IMR-90 (cell line): ENCODE data around the gene TRIO. TPM values are rescaled to one million over a fixed set of nuclear protein-coding genes. Genes with fewer than 3 reads are reported as not detected.

ENCODE experiments used
- ATAC-seq: fragments of 200-7000 bp; cut with Tn5 transposase; 2 replicates; pipeline ENCODE4 v1.9.1; 2020; ENCODE audit warnings: low read depth, mild to moderate bottlenecking, moderate library complexity
- BruUV-seq: library from RNA; stranded (reverse); fragments of 400-500 nt; replicated peaks from 2 replicates; lab custom pipeline; 2021; lab: Mats Ljungman, UMichigan
- CTCF ChIA-PET: fragments of 300-600 bp; formaldehyde crosslinking; extraction: SDS; loops from one replicate; lab custom pipeline; 2021; ENCODE audit warnings: antibody characterized with exemption; lab: Yijun Ruan, JAX
- POLR2A ChIA-PET: fragments of 300-600 bp; sonication (Branson Sonifier 250); formaldehyde crosslinking; loops from one replicate; lab custom pipeline; 2022; ENCODE audit warnings: antibody characterized with exemption; ENCODE audit not compliant: unreplicated experiment; lab: Charles Lee
- DNase-seq: peaks from one replicate; pipeline ENCODE4 v3.0.0; 2013
- H2AFZ ChIP-seq: replicated peaks from 2 replicates; pipeline ENCODE3; 2013; ENCODE audit warnings: low read length, mild to moderate bottlenecking; ENCODE audit not compliant: poor library complexity
- H2AK5ac ChIP-seq: 2 replicates; pipeline ENCODE4 v1.6.1; 2013; ENCODE audit warnings: low read depth, low read length, inconsistent platforms
- H2AK9ac ChIP-seq: replicated peaks from 2 replicates; pipeline ENCODE3; 2013; ENCODE audit warnings: mild to moderate bottlenecking, low read depth, low read length, moderate library complexity; ENCODE audit not compliant: poor library complexity
- H2BK120ac ChIP-seq: 2 replicates; pipeline ENCODE4 v1.6.1; 2013; ENCODE audit warnings: low read depth, low read length, inconsistent platforms
- H2BK15ac ChIP-seq: 3 replicates; pipeline ENCODE4 v1.6.1; 2013; ENCODE audit warnings: low read depth, low read length, inconsistent platforms
- H2BK20ac ChIP-seq: 2 replicates; pipeline ENCODE4 v1.6.1; 2013; ENCODE audit warnings: low read depth, mild to moderate bottlenecking, inconsistent platforms, low read length, moderate library complexity
- H2BK5ac ChIP-seq: 2 replicates; pipeline ENCODE4 v1.6.1; 2013; ENCODE audit warnings: mild to moderate bottlenecking, low read depth, low read length, inconsistent platforms; ENCODE audit not compliant: poor library complexity, severe bottlenecking
- H3K14ac ChIP-seq: replicated peaks from 2 replicates; pipeline ENCODE4 v1.6.1; 2013; ENCODE audit warnings: low read depth, low read length, inconsistent platforms
- H3K18ac ChIP-seq: 2 replicates; pipeline ENCODE4 v1.6.1; 2013; ENCODE audit warnings: low read depth, low read length, control low read depth
- H3K23ac ChIP-seq: 2 replicates; pipeline ENCODE4 v1.6.1; 2013; ENCODE audit warnings: low read depth, low read length, inconsistent platforms
- H3K27ac ChIP-seq: 2 replicates; pipeline ENCODE4 v1.5.1; 2013; ENCODE audit warnings: mild to moderate bottlenecking, control low read depth, low read length; ENCODE audit not compliant: insufficient read depth
- H3K27me3 ChIP-seq: 2 replicates; pipeline ENCODE4 v1.6.1; 2013; ENCODE audit warnings: low read length; ENCODE audit not compliant: control insufficient read depth, insufficient read depth
- H3K36me3 ChIP-seq: 2 replicates; pipeline ENCODE4 v1.6.1; 2013; ENCODE audit warnings: low read length, mixed read lengths; ENCODE audit not compliant: control insufficient read depth, insufficient read depth
- H3K4ac ChIP-seq: 2 replicates; pipeline ENCODE4 v1.6.1; 2013; ENCODE audit warnings: low read depth, low read length, inconsistent platforms
- H3K4me1 ChIP-seq: 2 replicates; pipeline ENCODE4 v1.6.1; 2013; ENCODE audit warnings: low read length, mixed read lengths; ENCODE audit not compliant: control insufficient read depth, insufficient read depth
- H3K4me2 ChIP-seq: 2 replicates; pipeline ENCODE4 v1.6.1; 2013; ENCODE audit warnings: low read depth, mild to moderate bottlenecking, control low read depth, low read length, moderate library complexity
- H3K4me3 ChIP-seq: 2 replicates; pipeline ENCODE4 v1.5.1; 2013; ENCODE audit warnings: low read depth, mild to moderate bottlenecking, control low read depth, low read length, moderate library complexity; ENCODE audit not compliant: insufficient read depth
- H3K56ac ChIP-seq: 2 replicates; pipeline ENCODE4 v1.6.1; 2013; ENCODE audit warnings: low read length, inconsistent platforms; ENCODE audit not compliant: insufficient read depth; ENCODE audit errors: extremely low read depth
- H3K79me1 ChIP-seq, 2 experiments: 2 replicates each; pipeline ENCODE4 v1.6.1; 2013; ENCODE audit warnings: low read length in 2 of 2, inconsistent platforms in 1 of 2, low read depth in 1 of 2
- H3K9ac ChIP-seq: 2 replicates; pipeline ENCODE4 v1.6.1; 2013; ENCODE audit warnings: low read depth, low read length, control low read depth
- H3K9me1 ChIP-seq: 2 replicates; pipeline ENCODE4 v1.6.1; 2013; ENCODE audit warnings: low read length, inconsistent platforms; ENCODE audit not compliant: insufficient read depth
- H3K9me3 ChIP-seq: 2 replicates; pipeline ENCODE4 v1.6.1; 2013; ENCODE audit warnings: low read length; ENCODE audit not compliant: control insufficient read depth, insufficient read depth
- H4K20me1 ChIP-seq: 2 replicates; pipeline ENCODE4 v1.6.1; 2013; ENCODE audit warnings: low read length, inconsistent platforms; ENCODE audit not compliant: insufficient read depth
- H4K5ac ChIP-seq: 2 replicates; pipeline ENCODE4 v1.6.1; 2013; ENCODE audit warnings: mild to moderate bottlenecking, low read depth, low read length, control low read depth
- H4K8ac ChIP-seq, 2 experiments: 2 replicates each; pipeline ENCODE4 v1.6.1; 2013; ENCODE audit warnings: low read depth in 2 of 2, low read length in 2 of 2, control low read depth in 1 of 2, inconsistent platforms in 1 of 2
- H4K91ac ChIP-seq: 2 replicates; pipeline ENCODE4 v1.6.1; 2013; ENCODE audit warnings: low read depth, low read length, inconsistent platforms; ENCODE audit not compliant: insufficient read depth
- BHLHE40 ChIP-seq: fragments of 150-350 bp; IDR thresholded peaks from 2 replicates; pipeline ENCODE4 v1.6.1; 2016; ENCODE audit warnings: mild to moderate bottlenecking, low read depth, low read length
- CHD1 ChIP-seq: IDR thresholded peaks from 2 replicates; pipeline ENCODE4 v1.6.1; 2012; ENCODE audit warnings: low read depth, low read length, improper control_type of control experiment
- ELK1 ChIP-seq: fragments of 150-350 bp; IDR thresholded peaks from 2 replicates; pipeline ENCODE4 v1.6.1; 2016; ENCODE audit warnings: low read depth, mild to moderate bottlenecking, low read length, moderate library complexity, borderline replicate concordance
- MAFK ChIP-seq: IDR thresholded peaks from 2 replicates; pipeline ENCODE4 v1.6.1; 2012; ENCODE audit warnings: low read depth, low read length, improper control_type of control experiment
- MAZ ChIP-seq: IDR thresholded peaks from 2 replicates; pipeline ENCODE4 v1.6.1; 2012; ENCODE audit warnings: low read depth, mild to moderate bottlenecking, low read length, improper control_type of control experiment, moderate library complexity, borderline replicate concordance
- NFE2L2 ChIP-seq: fragments of 150-350 bp; IDR thresholded peaks from 2 replicates; pipeline ENCODE4 v1.6.1; 2016; ENCODE audit warnings: low read depth, mild to moderate bottlenecking, low read length
- RCOR1 ChIP-seq: IDR thresholded peaks from 2 replicates; pipeline ENCODE4 v1.6.1; 2012; ENCODE audit warnings: mild to moderate bottlenecking, low read length, improper control_type of control experiment; ENCODE audit not compliant: insufficient replicate concordance
- SMC3 ChIP-seq: fragments of 150-350 bp; IDR thresholded peaks from 2 replicates; pipeline ENCODE4 v1.6.1; 2016; ENCODE audit warnings: low read depth, mild to moderate bottlenecking, antibody characterized with exemption, low read length, moderate library complexity
- USF2 ChIP-seq: fragments of 150-350 bp; IDR thresholded peaks from 2 replicates; pipeline ENCODE4 v1.6.1; 2017; ENCODE audit warnings: mild to moderate bottlenecking, antibody characterized with exemption, low read length, low read depth
- WGBS, 2 experiments: methylation state at CpG; one replicate each; pipeline versions ENCODE4 v1.1.5 to v1.1.7; 2013; ENCODE audit warnings: missing lambda C conversion rate in 2 of 2; ENCODE audit not compliant: insufficient read length in 1 of 2; ENCODE audit errors: extremely low coverage in 2 of 2; 5-methylcytosine and 5-hydroxymethylcytosine counted together
- dilution Hi-C: fragments of 300-500 bp; cut with HindIII; formaldehyde crosslinking; loops from one replicate; pipeline ENCODE4 v1.14.3; 2018; ENCODE audit warnings: low sequenced_read_pairs; ENCODE audit not compliant: unreplicated experiment
- in situ Hi-C: fragments of 300-500 bp; cut with MboI; formaldehyde crosslinking; loops from 3 replicates; pipeline ENCODE4 v1.14.3; 2019; ENCODE audit warnings: low sequenced_read_pairs, inconsistent platforms, mixed read lengths
- intact Hi-C: fragments of 100-400 bp; cut with micrococcal nuclease; formaldehyde crosslinking; loops from 2 replicates; pipeline ENCODE4 v1.10.0; 2022
- polyA plus RNA-seq, 3 experiments: library from polyadenylated mRNA; depleted of rRNA; stranded (reverse); fragments of >200 nt; gene quantifications; 2 replicates each; pipeline ENCODE4 v1.2.3, GENCODE V29; 2012; ENCODE audit warnings: low replicate concordance in 1 of 3
- total RNA-seq: library from RNA; depleted of rRNA; stranded (reverse); fragments of >200 nt; gene quantifications from 2 replicates; pipeline ENCODE4 v1.2.3, GENCODE V29; 2012

TRIO gene
- total and polyA plus RNA-seq, 2 of the 4 experiments (the other 2 are of a cell fraction), result 206 to 522 TPM

DNA sequence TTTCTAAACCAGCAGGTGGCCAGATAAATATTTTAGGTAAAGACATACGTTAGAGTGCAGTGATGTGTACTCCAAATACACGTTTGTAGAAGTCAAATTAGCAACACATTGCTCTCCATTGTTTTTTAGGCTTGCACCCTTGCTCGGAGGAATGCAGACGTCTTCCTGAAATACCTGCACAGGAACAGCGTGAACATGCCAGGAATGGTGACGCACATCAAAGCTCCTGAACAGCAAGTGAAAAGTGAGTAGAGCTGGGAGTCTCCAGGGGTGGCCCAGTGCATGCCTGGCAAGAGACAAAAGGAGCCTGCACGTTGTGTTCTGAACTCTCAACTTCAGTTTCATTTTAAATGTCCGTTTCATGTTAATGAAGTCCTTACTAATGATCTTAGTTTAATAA is 231.0 kb downstream of the TRIO start:
- no peak overlapping the region for H3K23ac ChIP-seq
- no peak overlapping the region for H3K27ac ChIP-seq
- H2BK5ac ChIP-seq, result no peak overlapping the region
- in situ Hi-C loops, result no loop called here
- BruUV-seq, result no TSS peak
- peak overlapping the region in 1 of 2 experiments; percentile 44; a peak in 1 of 4 replicates for H4K8ac ChIP-seq
- H3K9me3 ChIP-seq, result no peaks in the 10 kb centered on the region
- H4K5ac ChIP-seq, result no peak overlapping the region
- no peaks in the 10 kb centered on the region for H3K27me3 ChIP-seq
- no peak for TF ChIP-seq ELK1
- no peak for TF ChIP-seq RCOR1
- TF ChIP-seq SMC3, result no peak
- TF ChIP-seq MAZ, result no peak
- no peak for TF ChIP-seq MAFK
- no peak for TF ChIP-seq USF2
- no peak for TF ChIP-seq NFE2L2
- no peak for TF ChIP-seq BHLHE40
- no peak for TF ChIP-seq CHD1
- H3K79me1 ChIP-seq, result peaks cover 57 to 69% of the 10 kb centered on the region in 2 experiments
- H3K36me3 ChIP-seq, result peaks cover 64% of the 10 kb centered on the region
- ATAC-seq (no peak), DNase-seq (no peak)
- H3K4me3 ChIP-seq, result no peak overlapping the region
- H3K9ac ChIP-seq, result no peak overlapping the region
- no peak overlapping the region for H2AFZ ChIP-seq
- no peak overlapping the region for H4K91ac ChIP-seq
- peaks cover 70% of the 10 kb centered on the region for H4K20me1 ChIP-seq
- no peak overlapping the region for H2AK9ac ChIP-seq
- H3K4me2 ChIP-seq, result no peak overlapping the region
- no peak overlapping the region for H3K4ac ChIP-seq
- H3K14ac ChIP-seq, result no peak overlapping the region
- no peak overlapping the region for H3K56ac ChIP-seq
- 100% methylated on average over 2 of the region's 8 CpGs; no CpG with 5 or more reads in 1 of the 2 experiments for WGBS, 2 experiments
- dilution Hi-C loops, result no loop called here
- H3K18ac ChIP-seq, result no peak overlapping the region
- peaks cover 7% of the 10 kb centered on the region for H3K9me1 ChIP-seq
- H2BK20ac ChIP-seq, result no peak overlapping the region
- intact Hi-C loops, result no loop called here
- POLR2A ChIA-PET, result no interaction called here
- CTCF ChIA-PET, result interaction anchor here (0.6 kb wide), 1 partner anchor 274 kb away, joined by 3 read pairs; no protein-coding TSS in a partner anchor
- no peak overlapping the region for H2AK5ac ChIP-seq
- H3K4me1 ChIP-seq, result peaks cover 2% of the 10 kb centered on the region; the same call in 1 of the 2 replicates
- no peak overlapping the region for H2BK15ac ChIP-seq
- no peak overlapping the region for H2BK120ac ChIP-seq
